BLaER1 treated with 17β-estradiol and CSF1 and Interleukin-3, amounts not matched to agents 10 nM and 100 nM (cell line): ENCODE results near the gene LZTS3.
"Not testable (repeated sequence)": the region's sequence is repeated elsewhere in the genome, so short reads cannot be mapped to it uniquely, and the experiment has no call there.

ENCODE experiments used
- H3K27ac ChIP-seq, 11 experiments: shearing (Covaris generic); formaldehyde crosslinking; 2 replicates each; pipeline ENCODE4 v1.8.1; 2022
- H3K27me3 ChIP-seq, 11 experiments: shearing (Covaris generic); formaldehyde crosslinking; 2 replicates each; pipeline ENCODE4 v1.8.1; 2022
- H3K36me3 ChIP-seq, 11 experiments: shearing (Covaris generic); formaldehyde crosslinking; 2 replicates each; pipeline ENCODE4 v1.8.1; 2022
- H3K4me1 ChIP-seq, 10 experiments: shearing (Covaris generic); formaldehyde crosslinking; 2 replicates each; pipeline ENCODE4 v1.8.1; 2022
- H3K4me2 ChIP-seq, 11 experiments: shearing (Covaris generic); formaldehyde crosslinking; 2 replicates each; pipeline ENCODE4 v1.8.1; 2022
- H3K4me3 ChIP-seq, 10 experiments: shearing (Covaris generic); formaldehyde crosslinking; 2 replicates each; pipeline ENCODE4 v1.8.1; 2022
- H3K9ac ChIP-seq, 11 experiments: shearing (Covaris generic); formaldehyde crosslinking; 2 replicates each; pipeline ENCODE4 v1.8.1; 2022
- H3K9me3 ChIP-seq, 11 experiments: shearing (Covaris generic); formaldehyde crosslinking; replicated peaks in 1 of 11; 2 replicates each; pipeline ENCODE4 v1.8.1; 2022
- H4K20me1 ChIP-seq, 11 experiments: shearing (Covaris generic); formaldehyde crosslinking; 2 replicates each; pipeline ENCODE4 v1.8.1; 2022
- Cebpa-rat ChIP-seq, 11 experiments: shearing (Covaris generic); IDR thresholded peaks; 2 replicates each; pipeline ENCODE4 v1.8.1; 2022

The LZTS3 gene

DNA sequence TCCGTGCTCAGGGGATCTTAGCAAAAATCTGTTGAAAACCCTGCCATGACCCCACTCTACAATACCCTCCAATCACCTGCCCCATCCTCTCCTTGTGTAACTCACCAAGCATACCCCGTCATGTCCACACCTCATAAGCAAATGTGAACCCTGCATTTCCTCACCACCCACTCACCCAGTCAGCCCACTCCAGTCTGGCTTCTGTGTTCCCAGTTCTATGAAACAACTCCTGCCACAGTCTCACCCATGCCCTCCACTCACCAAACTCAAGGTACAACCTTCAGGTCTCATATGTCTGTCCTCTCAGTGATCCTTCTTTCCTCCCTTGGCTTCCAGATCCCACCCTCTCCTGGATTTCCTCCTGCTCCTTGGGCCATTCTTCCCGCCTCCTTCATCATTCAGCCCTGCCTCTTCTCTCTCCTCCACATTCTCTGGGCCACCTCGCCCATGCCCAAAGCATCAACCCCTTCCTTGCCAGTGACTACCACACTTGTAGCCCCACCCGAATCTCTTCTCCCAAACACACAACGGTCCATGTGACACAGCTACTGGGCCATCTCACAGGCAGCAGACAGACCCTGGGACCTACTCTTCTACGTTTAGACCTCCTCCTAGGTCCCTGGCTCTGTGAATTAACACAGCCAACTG is 22.4 kb upstream of the LZTS3 start:
- no peak for TF ChIP-seq Cebpa-rat (IDR thresholded peaks at IDR 0.05)
- peaks cover 92 to 100% (median 98%) of the 10 kb centered on the region in 11 experiments for H3K36me3 ChIP-seq
- no peak overlapping the region for H3K4me3 ChIP-seq
- H4K20me1 ChIP-seq, result peaks cover 0 to 46% (median 0%) of the 10 kb centered on the region in 11 experiments; a peak in 6 of 22 replicates
- no peaks in the 10 kb centered on the region for H3K9me3 ChIP-seq
- H3K9ac ChIP-seq, result no peak overlapping the region
- no peaks in the 10 kb centered on the region for H3K4me1 ChIP-seq
- H3K27me3 ChIP-seq, result no peaks in the 10 kb centered on the region
- no peak overlapping the region for H3K27ac ChIP-seq
- H3K4me2 ChIP-seq, result no peak overlapping the region

DNA sequence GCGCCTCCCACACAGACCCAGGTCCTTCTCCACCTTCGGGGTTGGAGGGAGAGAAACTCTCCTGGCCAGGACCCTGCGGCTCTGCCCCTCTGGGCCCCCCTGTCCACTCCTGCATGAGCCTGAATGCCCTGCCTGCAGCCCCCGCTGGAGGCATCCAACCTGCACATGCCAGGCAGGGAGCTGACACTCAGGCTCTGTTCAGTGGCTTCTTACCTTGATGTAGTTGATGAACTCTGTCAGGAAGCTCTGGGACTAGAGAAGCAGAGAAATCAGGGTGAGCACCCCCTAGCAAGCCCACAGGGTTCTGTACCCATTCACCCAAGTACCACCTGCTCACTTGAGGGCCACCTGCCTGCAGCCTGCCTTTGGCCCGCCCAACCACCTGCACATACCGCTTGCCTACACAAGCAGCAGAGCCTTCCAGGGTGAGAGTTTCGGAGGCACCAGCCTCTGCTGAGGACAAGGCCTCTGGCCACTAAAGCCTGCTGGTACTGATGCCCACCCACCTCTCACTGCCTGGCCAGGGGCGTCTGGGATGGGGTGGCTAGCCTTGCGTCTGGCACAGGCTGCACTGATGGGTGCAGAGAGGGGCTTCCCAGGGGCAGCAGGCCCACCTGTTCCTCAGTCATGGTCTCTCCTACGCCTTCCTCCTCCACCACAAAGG is 21.4 kb upstream of the LZTS3 start:
- peaks cover 0 to 51% (median 0%) of the 10 kb centered on the region in 11 experiments; a peak in 6 of 22 replicates for H4K20me1 ChIP-seq
- H3K27ac ChIP-seq, result no peak overlapping the region
- no peaks in the 10 kb centered on the region for H3K4me1 ChIP-seq
- no peaks in the 10 kb centered on the region for H3K27me3 ChIP-seq
- no peak overlapping the region for H3K4me2 ChIP-seq
- no peak overlapping the region for H3K4me3 ChIP-seq
- H3K9ac ChIP-seq, result no peak overlapping the region
- TF ChIP-seq Cebpa-rat (IDR thresholded peaks at IDR 0.05), result no peak
- H3K36me3 ChIP-seq, result peaks cover 92 to 100% (median 98%) of the 10 kb centered on the region in 11 experiments
- no peaks in the 10 kb centered on the region for H3K9me3 ChIP-seq

DNA sequence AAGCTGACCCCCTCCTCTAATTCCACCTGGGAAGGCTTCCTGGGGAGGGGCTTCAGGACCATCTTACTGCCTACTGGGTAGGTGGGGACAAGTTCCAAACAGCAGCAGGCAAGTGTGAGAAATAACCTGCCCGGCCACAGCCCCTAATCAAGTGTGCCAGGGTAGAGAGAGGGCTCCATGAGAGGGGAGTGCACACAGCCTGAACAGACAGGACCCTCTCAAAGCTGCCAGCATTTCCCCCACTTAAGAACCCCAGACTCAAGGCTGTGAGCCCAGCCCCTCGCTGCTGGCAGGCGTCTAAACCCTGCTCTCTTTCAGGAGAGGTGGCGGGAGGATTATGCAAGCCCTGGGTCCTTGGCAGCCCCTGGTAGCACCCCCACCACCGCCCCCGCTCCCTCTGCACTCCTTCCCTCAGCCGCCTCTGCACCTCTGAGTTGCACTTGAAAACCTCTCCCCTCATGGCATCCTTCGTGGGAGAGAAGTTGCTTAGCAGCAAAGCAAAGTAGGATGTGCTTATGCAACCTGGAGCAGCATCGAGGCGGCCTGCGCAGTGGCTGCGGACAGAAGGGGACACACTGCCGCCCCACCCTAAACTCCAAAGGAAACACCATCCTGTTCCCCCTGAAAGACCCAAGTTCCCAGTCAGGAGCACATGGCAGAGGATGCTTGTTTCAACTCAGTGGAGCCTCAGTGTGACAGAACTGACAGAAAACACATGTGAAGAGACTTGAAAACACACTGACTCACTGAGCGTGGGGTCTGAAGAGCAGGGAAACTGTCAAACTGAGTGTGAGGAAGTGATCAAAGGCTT is 20.7 kb upstream of the LZTS3 start:
- H3K4me3 ChIP-seq, result no peak overlapping the region
- peaks cover 0 to 44% (median 0%) of the 10 kb centered on the region in 11 experiments; a peak in 6 of 22 replicates for H4K20me1 ChIP-seq
- no peak overlapping the region for H3K9ac ChIP-seq
- no peak overlapping the region for H3K4me2 ChIP-seq
- peaks cover 87 to 99% (median 97%) of the 10 kb centered on the region in 11 experiments for H3K36me3 ChIP-seq
- no peaks in the 10 kb centered on the region for H3K4me1 ChIP-seq
- H3K27me3 ChIP-seq, result no peaks in the 10 kb centered on the region
- H3K9me3 ChIP-seq, result no peaks in the 10 kb centered on the region
- no peak for TF ChIP-seq Cebpa-rat (IDR thresholded peaks at IDR 0.05)
- H3K27ac ChIP-seq, result no peak overlapping the region

DNA sequence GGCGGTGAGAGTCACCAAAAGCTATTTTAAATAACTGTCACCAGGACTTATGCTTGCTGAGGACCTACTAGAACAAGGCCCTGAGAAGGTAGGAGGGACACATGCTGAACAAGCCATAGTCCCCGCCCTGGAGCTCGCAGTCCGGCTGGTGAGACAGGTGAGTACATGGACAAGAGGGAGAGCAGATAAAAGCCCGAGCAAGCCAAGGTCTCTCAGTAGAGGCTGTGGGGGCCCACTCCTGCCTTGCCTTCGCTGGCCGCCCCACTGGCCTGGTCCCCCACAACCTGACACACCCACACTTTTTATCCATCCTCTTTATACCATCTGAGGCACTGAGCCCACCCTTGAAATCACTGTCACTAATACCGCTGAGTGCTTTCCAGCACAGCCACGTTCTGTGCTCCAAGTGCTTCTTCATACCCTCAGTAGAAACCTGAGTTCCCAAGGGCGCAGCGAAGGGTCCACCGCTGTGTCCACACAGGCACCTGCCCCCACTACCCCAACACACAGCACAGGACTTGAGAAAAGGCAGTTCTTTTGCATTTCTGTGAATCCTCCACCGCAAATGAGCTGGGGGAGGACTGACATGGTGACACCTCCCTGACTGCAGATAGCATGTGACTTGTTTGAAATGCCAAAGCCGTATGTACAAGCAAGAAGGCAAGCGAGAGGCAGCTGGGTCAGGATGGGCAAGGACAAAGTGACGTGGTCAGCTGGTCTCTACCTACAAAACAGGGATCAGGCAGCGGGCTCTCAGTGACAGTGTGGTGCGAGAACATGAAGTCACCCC is 19.1 kb upstream of the LZTS3 start:
- Histone ChIP-seq H3K9ac (no peak overlapping the region), H3K27me3 (no peaks in the 10 kb centered on the region), H3K36me3 (peaks cover 79 to 99% (median 93%) of the 10 kb centered on the region in 11 experiments), H3K27ac (no peak overlapping the region), H3K4me3 (no peak overlapping the region), H3K4me1 (no peaks in the 10 kb centered on the region), H3K9me3 (no peaks in the 10 kb centered on the region), H3K4me2 (no peak overlapping the region), H4K20me1 (peaks cover 0 to 41% (median 0%) of the 10 kb centered on the region in 11 experiments; a peak in 6 of 22 replicates)
- TF ChIP-seq Cebpa-rat (IDR thresholded peaks at IDR 0.05), result no peak

DNA sequence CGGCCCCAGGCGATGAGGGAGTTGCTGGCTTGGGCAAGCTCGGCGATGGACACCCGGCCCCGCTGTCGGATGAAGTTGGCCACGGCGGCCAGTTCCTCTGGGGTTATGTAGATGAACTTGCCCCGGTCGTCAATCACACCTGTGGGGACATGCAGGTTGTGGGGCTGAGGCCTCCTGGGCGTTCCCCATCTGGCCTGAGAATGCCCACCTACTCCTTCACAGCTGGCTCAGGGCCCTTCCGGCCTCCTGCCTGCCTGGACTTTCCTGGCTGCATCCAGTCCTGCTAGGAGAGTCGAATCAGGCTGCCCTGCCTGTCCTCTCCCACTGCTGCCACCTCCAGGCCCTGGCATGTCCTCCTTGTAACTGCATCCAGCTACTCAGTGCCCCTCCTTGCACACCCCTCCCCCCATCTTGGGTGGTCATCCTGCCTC is 17.3 kb upstream of the LZTS3 start:
- TF ChIP-seq Cebpa-rat (IDR thresholded peaks at IDR 0.05), result no peak
- H3K4me1 ChIP-seq, result no peaks in the 10 kb centered on the region
- H3K9ac ChIP-seq, result no peak overlapping the region
- H3K36me3 ChIP-seq, result peaks cover 64 to 81% (median 77%) of the 10 kb centered on the region in 11 experiments
- H3K27ac ChIP-seq, result no peak overlapping the region
- no peaks in the 10 kb centered on the region for H3K27me3 ChIP-seq
- no peak overlapping the region for H3K4me2 ChIP-seq
- H3K9me3 ChIP-seq, result no peaks in the 10 kb centered on the region
- H3K4me3 ChIP-seq, result no peak overlapping the region
- peaks cover 0 to 41% (median 0%) of the 10 kb centered on the region in 11 experiments; a peak in 6 of 22 replicates for H4K20me1 ChIP-seq

DNA sequence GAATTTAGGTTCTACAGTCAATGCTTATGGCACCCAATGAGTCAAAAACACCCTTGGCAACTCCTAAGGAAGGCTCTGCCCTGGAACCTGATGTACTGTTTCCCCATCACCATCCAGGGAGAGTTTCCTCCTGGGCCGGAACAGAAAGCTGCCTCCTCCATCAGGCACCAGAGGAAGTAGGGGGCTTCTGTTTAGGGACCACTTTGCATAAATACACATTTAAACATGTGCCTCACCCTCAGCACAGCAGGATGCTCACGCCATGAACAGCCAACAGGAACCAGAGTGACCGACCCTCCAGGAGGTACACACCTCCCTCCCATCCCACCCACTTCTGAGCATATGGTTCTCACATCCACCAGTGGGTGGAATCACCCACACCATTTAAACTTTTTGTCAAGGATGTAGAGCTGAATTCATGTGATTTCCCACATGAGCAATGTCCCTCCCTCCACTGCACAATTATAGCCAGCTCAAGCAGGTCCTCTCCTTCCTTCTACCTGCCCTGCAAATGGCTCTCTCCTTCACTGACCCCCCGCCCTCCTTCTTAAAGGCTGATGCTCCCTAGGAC is 16.3 kb upstream of the LZTS3 start:
- peaks cover 0 to 36% (median 0%) of the 10 kb centered on the region in 11 experiments; a peak in 6 of 22 replicates for H4K20me1 ChIP-seq
- no peak overlapping the region for H3K9ac ChIP-seq
- H3K4me2 ChIP-seq, result no peak overlapping the region
- H3K9me3 ChIP-seq, result no peaks in the 10 kb centered on the region
- H3K27me3 ChIP-seq, result no peaks in the 10 kb centered on the region
- H3K4me3 ChIP-seq, result no peak overlapping the region
- no peak overlapping the region for H3K27ac ChIP-seq
- TF ChIP-seq Cebpa-rat (IDR thresholded peaks at IDR 0.05), result no peak
- H3K4me1 ChIP-seq, result no peaks in the 10 kb centered on the region; a peak in 1 of 20 replicates
- peaks cover 54 to 71% (median 67%) of the 10 kb centered on the region in 11 experiments for H3K36me3 ChIP-seq

DNA sequence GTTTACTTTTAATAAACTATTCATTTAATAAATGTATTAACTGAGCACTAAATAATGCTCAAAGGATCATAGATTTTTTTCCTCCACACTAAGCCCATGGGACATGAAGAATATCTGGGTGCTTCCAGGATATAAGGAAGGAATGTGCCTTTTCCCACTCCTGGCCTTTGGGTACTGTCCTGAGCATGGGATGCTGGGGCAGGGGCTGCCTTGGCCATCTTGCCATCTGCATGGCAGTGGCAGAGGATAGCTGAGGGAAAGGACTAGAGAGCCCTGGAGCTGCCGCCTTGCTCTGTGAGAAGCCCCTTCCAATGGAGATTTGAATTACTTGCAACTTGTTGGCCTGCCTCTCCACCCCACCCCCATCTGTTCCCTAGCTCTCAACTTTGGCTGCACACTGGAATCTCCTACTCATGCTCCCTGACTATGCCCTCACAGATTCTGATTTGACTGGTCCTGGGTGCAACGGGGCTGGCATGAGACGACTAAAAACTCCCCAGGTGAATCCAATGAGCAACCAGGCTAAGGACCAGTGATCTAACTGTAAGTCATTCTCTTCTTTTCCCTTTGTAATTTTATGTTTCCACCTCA is 15.6 kb upstream of the LZTS3 start:
- no peak for TF ChIP-seq Cebpa-rat (IDR thresholded peaks at IDR 0.05)
- H3K9me3 ChIP-seq, result no peaks in the 10 kb centered on the region
- H3K36me3 ChIP-seq, result peaks cover 46 to 64% (median 60%) of the 10 kb centered on the region in 11 experiments
- H3K4me1 ChIP-seq, result no peaks in the 10 kb centered on the region; a peak in 1 of 20 replicates
- H3K9ac ChIP-seq, result no peak overlapping the region
- peaks cover 0 to 31% (median 0%) of the 10 kb centered on the region in 11 experiments; a peak in 5 of 22 replicates for H4K20me1 ChIP-seq
- H3K4me3 ChIP-seq, result no peak overlapping the region
- H3K4me2 ChIP-seq, result no peak overlapping the region
- no peaks in the 10 kb centered on the region for H3K27me3 ChIP-seq
- no peak overlapping the region for H3K27ac ChIP-seq

DNA sequence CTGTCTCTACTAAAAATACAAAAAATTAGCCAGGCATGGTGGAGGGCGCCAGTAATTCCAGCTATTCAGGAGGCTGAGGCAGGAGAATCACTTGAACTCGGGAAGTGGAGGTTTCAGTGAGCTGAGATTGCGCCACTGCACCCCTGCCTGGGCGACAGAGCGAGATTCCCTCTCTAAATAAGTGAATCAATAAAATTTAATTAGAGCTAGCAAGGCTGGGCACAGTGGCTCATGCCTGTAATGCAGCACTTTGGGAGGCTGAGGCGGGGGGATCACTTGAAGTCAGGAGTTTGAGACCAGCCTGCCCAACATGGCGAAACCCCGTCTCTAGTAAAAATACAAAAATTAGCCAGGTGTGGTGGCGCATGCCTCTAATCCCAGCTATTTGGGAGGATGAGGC is 14.5 kb upstream of the LZTS3 start:
- Histone ChIP-seq H3K36me3 (peaks cover 36 to 53% (median 49%) of the 10 kb centered on the region in 11 experiments), H4K20me1 (peaks cover 0 to 23% (median 0%) of the 10 kb centered on the region in 11 experiments; a peak in 5 of 22 replicates)
- not testable (repeated sequence) for H3K4me3 ChIP-seq, H3K4me2 ChIP-seq, H3K9me3 ChIP-seq, H3K9ac ChIP-seq, H3K27ac ChIP-seq, H3K27me3 ChIP-seq, H3K4me1 ChIP-seq
